Measurements from ENCODE around the gene NNMT.

DNA sequence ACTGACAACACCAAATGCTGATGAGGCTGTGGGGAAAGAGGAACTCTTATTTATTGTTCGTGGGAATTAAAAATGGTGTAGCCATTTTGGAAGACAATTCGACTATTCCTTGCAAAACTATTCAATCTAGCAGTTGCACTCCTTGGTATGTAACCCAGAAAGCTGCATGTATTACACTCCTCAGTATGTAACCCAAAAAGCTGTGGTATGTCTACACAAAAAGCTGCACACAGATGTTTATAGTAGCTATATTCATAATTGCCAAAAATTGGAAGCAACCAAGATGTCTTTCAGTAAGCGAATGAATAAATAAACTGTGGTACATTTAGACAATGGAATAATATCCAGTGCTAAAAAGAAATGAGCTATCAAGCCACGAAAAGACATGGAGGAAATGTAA, 4.9 kb downstream of the NNMT start:
- no peak for TF ChIP-seq CEBPG (CRISPR knock-in tag; IDR thresholded peaks at IDR 0.05)
- no peak for TF ChIP-seq CEBPG (tag; conservative IDR thresholded peaks at IDR 0.05 in 1 of 2, IDR thresholded peaks at IDR 0.05 in 1 of 2)
- TF ChIP-seq POLR2A (conservative IDR thresholded peaks at IDR 0.05) = no peak
- TF ChIP-seq ZNF282 (CRISPR knock-in tag; IDR thresholded peaks at IDR 0.05) = no peak
- TF ChIP-seq, protein P1, sequence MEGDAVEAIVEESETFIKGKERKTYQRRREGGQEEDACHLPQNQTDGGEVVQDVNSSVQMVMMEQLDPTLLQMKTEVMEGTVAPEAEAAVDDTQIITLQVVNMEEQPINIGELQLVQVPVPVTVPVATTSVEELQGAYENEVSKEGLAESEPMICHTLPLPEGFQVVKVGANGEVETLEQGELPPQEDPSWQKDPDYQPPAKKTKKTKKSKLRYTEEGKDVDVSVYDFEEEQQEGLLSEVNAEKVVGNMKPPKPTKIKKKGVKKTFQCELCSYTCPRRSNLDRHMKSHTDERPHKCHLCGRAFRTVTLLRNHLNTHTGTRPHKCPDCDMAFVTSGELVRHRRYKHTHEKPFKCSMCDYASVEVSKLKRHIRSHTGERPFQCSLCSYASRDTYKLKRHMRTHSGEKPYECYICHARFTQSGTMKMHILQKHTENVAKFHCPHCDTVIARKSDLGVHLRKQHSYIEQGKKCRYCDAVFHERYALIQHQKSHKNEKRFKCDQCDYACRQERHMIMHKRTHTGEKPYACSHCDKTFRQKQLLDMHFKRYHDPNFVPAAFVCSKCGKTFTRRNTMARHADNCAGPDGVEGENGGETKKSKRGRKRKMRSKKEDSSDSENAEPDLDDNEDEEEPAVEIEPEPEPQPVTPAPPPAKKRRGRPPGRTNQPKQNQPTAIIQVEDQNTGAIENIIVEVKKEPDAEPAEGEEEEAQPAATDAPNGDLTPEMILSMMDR (IDR thresholded peaks at IDR 0.05 in 2 of 3, conservative IDR thresholded peaks at IDR 0.05 in 1 of 3; ENCODE audit: insufficient read depth in 2 of 3, low read depth in 1 of 3, low read length in 3 of 3) = no peak
- TF ChIP-seq, protein P2, sequence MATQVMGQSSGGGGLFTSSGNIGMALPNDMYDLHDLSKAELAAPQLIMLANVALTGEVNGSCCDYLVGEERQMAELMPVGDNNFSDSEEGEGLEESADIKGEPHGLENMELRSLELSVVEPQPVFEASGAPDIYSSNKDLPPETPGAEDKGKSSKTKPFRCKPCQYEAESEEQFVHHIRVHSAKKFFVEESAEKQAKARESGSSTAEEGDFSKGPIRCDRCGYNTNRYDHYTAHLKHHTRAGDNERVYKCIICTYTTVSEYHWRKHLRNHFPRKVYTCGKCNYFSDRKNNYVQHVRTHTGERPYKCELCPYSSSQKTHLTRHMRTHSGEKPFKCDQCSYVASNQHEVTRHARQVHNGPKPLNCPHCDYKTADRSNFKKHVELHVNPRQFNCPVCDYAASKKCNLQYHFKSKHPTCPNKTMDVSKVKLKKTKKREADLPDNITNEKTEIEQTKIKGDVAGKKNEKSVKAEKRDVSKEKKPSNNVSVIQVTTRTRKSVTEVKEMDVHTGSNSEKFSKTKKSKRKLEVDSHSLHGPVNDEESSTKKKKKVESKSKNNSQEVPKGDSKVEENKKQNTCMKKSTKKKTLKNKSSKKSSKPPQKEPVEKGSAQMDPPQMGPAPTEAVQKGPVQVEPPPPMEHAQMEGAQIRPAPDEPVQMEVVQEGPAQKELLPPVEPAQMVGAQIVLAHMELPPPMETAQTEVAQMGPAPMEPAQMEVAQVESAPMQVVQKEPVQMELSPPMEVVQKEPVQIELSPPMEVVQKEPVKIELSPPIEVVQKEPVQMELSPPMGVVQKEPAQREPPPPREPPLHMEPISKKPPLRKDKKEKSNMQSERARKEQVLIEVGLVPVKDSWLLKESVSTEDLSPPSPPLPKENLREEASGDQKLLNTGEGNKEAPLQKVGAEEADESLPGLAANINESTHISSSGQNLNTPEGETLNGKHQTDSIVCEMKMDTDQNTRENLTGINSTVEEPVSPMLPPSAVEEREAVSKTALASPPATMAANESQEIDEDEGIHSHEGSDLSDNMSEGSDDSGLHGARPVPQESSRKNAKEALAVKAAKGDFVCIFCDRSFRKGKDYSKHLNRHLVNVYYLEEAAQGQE (IDR thresholded peaks at IDR 0.05; ENCODE audit: borderline replicate concordance) = no peak
- TF ChIP-seq, protein P2 (CRISPR knock-in tag; IDR thresholded peaks at IDR 0.05; ENCODE audit: low read depth) = no peak
- no peak for TF ChIP-seq MBD2 (IDR thresholded peaks at IDR 0.05; ENCODE audit: borderline replicate concordance, low read depth)
- TF ChIP-seq GTF2F1 (IDR thresholded peaks at IDR 0.05; ENCODE audit: low read depth, low read length) = no peak

All from K562 (cell line).